Activated CD4-positive, alpha-beta T cell treated with anti-CD3 and anti-CD28 coated beads, Interleukin-2, Interleukin-4, amounts not matched to agents 100 ng/mL and 50 ng/mL, durations not matched to agents 16 hours and 8 hours (primary cell): Measurements from ENCODE around the gene ABCA7.
A peak's percentile ranks its signal among the peaks of the same experiment; 100 is the strongest.

Source experiments
- DNase-seq: peaks from one replicate; pipeline ENCODE4 v3.0.0-alpha.2; 2020; ENCODE audit warnings: low spot score

Gene ABCA7

DNA sequence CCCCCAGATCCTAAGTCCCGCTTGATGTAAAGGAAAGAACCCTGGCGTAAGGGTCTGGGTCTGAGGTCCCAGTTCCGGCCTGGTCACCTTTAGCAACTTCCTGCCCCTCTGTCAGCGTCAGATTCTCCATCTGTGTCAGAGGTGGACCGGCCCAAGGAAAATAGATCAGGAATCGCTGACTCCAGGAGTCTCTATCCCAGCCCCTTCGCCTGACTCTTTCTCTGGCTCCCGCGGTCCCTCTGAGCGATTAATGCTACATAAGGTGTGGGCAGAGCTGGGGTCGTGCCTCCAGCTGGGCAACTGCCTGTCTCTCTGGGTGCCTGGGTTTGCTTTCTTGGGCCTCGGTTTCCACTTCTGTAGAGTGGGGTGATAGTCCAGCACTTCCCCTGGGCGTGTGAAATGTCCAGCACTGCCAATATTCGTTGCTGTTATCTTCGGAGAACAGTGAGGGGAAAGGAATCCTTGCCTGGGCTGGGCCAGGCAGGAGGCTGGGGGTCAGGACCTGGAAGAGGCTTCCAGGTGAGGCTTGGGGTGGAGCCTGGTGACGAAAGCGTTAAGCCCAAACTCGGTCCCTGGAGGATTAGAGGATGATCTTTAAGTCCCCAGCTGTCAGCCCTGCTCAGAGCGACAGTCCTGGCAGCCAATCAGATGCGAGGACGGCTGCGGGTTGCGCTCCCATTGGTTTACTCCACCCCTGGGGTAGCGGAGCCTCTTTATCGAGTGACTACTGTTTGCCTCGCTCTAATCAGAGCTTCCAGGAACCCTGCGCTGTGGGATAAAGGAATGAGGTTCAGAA, 767 bp downstream of the ABCA7 start:
- peak; percentile 94 for DNase-seq

- DNase-seq = no peak
Measured at GRCh38 chr19:1041272-1041834, 1.4 kb downstream of the ABCA7 start.

GRCh38 chr19:1041835-1042685, 2.2 kb downstream of the ABCA7 start:
- DNase-seq = no peak

DNA sequence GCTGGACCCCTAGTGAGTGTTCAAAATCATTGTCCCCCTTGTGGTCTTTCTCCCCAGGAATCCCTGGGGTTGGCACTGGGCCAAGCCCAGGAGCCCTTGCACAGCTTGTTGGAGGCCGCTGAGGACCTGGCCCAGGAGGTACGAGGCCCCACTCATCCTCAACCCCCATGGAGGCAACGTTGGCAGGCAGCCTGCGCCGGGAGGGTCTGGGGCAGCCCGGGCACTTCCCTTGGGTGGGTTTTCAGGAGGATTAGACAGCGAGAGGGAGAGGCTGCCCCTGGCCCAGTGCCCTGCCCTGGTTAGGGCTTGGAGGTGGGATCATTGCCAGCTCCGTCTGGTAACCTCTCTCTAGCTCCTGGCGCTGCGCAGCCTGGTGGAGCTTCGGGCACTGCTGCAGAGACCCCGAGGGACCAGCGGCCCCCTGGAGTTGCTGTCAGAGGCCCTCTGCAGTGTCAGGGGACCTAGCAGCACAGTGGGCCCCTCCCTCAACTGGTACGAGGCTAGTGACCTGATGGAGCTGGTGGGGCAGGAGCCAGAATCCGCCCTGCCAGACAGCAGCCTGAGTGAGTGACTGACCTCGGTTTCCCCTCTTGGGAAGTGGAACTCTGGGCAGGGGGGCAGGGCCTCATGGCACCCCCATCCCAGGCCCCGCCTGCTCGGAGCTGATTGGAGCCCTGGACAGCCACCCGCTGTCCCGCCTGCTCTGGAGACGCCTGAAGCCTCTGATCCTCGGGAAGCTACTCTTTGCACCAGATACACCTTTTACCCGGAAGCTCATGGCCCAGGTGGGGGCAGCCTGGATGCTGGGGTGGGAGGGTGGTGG, 3.0 kb downstream of the ABCA7 start:
- no peak for DNase-seq

- DNase-seq = peak; percentile 63
Measured at GRCh38 chr19:1045247-1045603, 5.3 kb downstream of the ABCA7 start.

DNA sequence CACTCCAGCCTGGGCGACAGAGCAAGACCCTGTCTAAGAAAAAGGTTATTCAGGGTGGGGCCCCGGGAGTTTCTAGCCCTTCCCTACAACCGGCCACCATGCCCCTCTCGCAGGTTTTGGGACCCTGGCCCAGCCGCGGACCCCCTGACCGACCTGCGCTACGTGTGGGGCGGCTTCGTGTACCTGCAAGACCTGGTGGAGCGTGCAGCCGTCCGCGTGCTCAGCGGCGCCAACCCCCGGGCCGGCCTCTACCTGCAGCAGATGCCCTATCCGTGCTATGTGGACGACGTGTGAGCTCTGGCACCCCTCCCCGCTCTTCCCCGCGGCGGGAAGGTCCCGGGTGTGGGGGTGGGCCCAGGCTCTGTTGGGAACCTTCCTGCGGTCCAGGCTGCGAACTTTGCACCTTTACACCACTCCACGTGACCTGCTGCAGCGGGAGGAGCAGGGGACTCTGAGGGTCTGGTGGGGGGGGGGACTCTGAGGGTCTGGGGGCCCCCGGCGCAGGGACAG, 6.3 kb downstream of the ABCA7 start:
- DNase-seq = no peak

DNA sequence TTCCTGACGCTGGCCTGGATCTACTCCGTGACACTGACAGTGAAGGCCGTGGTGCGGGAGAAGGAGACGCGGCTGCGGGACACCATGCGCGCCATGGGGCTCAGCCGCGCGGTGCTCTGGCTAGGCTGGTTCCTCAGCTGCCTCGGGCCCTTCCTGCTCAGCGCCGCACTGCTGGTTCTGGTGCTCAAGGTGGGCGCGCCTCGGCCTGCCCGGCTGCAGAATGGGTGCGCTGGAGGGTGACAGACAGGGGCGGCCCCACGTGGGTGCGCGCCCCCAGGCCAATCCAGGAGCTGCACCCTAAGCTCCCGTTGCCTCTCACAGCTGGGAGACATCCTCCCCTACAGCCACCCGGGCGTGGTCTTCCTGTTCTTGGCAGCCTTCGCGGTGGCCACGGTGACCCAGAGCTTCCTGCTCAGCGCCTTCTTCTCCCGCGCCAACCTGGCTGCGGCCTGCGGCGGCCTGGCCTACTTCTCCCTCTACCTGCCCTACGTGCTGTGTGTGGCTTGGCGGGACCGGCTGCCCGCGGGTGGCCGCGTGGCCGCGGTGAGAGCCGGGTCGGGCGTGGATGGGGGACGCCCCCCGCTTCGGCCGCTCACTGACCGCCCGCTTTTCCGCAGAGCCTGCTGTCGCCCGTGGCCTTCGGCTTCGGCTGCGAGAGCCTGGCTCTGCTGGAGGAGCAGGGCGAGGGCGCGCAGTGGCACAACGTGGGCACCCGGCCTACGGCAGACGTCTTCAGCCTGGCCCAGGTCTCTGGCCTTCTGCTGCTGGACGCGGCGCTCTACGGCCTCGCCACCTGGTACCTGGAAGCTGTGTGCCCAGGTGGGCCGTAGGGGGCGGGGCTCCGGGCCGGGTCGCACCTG, 7.2 kb downstream of the ABCA7 start:
- DNase-seq = no peak

DNA sequence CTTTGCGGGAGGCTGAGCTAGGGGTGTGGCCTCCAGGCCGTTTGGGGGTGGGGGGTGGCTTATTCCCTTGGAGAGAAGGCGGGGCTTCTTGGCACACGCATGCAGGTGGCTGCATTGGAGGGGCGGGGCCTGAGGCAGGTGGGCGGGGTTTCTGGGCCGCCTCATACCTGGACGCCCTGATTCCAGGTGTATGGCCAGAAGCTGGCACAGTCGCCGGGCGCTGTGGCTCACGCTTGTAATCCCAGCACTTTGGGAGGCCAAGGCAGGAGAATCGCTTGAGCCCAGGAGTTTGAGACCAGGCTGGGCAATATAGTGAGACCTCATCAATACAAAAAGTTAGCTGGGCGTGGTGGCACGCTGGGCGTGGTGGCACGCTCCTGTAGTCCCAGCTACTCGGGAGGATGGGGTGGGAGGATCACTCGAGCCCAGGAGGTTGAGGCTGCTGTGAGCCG, 7.8 kb downstream of the ABCA7 start:
- DNase-seq = no peak

GRCh38 chr19:1049106-1049505, 9.2 kb downstream of the ABCA7 start:
- no peak for DNase-seq

DNA sequence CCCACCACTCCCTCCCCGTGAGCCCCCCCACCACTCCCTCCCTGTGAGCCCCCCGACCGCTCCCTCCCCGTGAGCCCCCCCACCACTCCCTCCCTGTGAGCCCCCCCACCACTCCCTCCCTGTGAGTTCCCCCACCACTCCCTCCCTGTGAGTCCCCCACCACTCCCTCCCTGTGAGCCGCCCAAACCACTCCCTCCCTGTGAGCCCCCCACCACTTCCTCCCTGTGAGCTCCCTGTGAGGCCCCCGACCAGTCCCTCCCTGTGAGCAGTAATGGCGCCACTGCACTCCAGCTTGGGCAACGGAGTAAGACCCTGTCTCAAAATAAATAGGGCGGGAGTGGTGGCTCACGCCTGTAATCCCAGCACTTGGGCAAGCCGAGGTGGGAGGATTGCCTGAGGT, 9.9 kb downstream of the ABCA7 start:
- DNase-seq = no peak

DNA sequence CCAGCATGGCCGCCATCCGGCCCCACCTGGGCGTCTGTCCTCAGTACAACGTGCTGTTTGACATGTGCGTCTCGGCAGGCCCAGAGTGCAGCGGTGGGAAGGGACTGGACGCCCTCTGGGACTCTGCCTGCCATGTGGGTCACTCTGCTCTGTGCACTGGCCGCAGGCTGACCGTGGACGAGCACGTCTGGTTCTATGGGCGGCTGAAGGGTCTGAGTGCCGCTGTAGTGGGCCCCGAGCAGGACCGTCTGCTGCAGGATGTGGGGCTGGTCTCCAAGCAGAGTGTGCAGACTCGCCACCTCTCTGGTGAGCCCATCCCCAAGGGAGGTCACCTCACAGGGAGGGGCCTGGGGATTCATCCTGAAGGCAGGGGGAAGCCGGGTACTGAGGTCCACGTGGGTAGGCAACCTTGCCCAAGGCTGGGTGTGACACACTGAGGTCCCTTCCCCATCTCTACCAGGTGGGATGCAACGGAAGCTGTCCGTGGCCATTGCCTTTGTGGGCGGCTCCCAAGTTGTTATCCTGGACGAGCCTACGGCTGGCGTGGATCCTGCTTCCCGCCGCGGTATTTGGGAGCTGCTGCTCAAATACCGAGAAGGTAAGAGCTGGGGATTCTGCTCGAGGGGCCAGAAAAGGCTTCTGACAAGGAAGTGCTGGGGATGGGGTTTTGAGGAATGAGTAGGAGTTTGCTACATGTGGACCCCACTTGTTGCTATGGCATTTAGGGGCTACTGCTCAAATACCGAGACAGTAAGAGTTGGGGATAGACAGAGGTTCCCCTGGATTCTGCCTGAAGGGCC, 11.3 kb downstream of the ABCA7 start:
- DNase-seq = no peak

DNA sequence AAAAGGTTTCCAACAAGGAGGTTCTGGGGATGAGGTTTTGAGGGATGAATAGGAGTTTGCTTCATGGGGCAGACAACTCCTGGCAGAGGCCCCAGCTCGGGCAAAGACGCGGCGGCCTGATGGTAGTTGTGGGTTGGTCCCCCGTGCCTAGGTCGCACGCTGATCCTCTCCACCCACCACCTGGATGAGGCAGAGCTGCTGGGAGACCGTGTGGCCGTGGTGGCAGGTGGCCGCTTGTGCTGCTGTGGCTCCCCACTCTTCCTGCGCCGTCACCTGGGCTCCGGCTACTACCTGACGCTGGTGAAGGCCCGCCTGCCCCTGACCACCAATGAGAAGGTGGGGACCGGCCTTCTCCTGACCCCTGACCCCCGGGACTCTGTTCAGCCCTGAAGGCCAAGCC, 11.9 kb downstream of the ABCA7 start:
- DNase-seq = no peak

GRCh38 chr19:1052349-1052975, 12.6 kb downstream of the ABCA7 start:
- no peak for DNase-seq

DNA sequence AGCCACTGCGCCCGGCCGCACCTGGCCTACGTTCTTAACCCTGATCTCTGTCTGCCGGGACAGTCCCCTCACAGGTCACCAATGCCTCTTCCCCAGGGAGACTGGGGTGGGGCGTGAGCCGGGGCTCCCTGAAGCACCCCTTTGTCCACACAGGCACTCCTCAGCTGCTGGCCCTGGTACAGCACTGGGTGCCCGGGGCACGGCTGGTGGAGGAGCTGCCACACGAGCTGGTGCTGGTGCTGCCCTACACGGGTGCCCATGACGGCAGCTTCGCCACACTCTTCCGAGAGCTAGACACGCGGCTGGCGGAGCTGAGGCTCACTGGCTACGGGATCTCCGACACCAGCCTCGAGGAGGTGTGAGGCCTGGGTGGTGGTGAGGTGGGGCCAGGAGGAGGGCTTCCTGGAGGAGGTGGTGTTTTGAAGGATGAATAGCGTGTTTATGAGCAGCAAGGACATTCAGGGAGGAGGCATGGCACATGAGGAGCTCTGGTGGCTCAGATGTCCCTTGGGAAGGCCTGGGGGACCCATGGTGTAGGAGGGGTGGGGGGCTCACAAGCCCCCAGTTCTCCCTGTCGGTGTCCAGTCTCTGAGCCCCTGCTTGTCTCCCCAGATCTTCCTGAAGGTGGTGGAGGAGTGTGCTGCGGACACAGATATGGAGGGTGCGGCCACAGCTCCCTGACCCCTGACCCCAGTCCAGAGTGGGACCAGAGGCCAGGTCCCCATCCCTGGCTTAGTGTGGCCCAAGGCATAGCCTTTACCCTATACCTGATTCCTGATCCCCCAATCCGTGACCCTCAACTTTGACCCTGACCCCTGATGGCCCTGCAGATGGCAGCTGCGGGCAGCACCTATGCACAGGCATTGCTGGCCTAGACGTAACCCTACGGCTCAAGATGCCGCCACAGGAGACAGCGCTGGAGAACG, 13.5 kb downstream of the ABCA7 start:
- no peak for DNase-seq

GRCh38 chr19:1054102-1055027, 14.5 kb downstream of the ABCA7 start:
- DNase-seq = no peak

GRCh38 chr19:1055028-1055425, 15.1 kb downstream of the ABCA7 start:
- DNase-seq = no peak

DNA sequence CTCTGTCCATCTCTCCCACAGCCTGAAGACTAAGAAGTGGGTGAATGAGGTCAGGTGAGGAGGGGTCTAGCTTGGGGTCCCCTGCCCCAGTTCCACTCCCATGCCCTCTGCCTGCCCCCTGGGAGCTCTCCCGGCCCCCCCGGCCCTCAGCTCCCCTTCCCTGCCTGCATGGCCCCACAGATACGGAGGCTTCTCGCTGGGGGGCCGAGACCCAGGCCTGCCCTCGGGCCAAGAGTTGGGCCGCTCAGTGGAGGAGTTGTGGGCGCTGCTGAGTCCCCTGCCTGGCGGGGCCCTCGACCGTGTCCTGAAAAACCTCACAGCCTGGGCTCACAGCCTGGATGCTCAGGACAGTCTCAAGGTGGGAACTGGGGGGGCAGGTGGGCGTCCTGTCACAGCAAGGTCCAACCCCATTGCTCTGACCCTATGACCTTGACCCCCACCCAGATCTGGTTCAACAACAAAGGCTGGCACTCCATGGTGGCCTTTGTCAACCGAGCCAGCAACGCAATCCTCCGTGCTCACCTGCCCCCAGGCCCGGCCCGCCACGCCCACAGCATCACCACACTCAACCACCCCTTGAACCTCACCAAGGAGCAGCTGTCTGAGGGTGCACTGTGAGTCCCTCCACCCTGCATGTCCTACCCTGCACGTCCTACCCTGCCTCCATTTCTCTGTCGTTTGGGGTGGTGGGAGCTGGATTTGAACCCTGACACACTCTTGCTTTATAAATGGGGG, 16.1 kb downstream of the ABCA7 start:
- DNase-seq = no peak
